Measurements from ENCODE around the gene FLOT1.

FLOT1 gene

DNA sequence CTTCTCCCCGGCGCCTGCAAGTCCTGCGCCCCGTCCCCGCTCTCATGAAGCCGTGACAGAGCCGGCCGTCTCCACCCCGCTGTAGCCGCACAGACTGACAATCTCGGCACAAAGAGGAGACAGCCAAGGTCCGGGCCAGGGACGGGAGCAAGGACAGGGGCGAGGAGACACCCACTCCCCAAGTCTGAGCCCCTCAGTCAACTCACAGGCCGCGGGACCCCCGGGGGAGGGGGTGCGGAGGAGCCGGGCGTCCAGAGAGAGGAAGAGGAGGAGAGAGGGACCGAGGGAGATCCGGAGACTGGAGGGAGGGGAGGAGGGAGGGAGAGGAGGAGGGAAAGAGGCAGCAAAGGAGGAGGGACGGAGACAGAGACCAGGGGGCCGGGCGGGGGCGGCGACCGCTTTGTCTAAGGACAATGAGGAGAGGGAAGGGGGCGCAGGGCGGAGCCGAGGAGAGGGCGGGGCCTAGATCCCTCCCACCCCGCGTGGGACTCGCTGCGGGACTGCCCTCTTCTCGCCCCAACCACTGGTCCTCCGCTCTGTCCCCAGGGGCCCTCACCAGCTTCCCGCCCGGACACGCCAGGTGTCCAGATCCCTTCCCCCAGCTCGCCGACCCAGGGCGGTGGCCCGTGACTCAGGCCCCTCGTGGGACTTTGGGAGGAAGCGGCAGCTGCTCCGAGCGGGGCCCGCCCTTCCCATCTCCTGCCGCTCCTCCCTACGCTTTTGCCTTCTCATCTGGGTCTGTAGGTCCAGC is 55.4 kb downstream of the FLOT1 start:
- H3K9me3 ChIP-seq (ENCODE audit: control insufficient read depth, insufficient read depth, low read depth, low read length), result no peaks in the 10 kb centered on the region
- peaks cover 31% of the 10 kb centered on the region for H3K4me1 ChIP-seq (ENCODE audit: control insufficient read depth, insufficient read depth, low read length)
- H3K27ac ChIP-seq (ENCODE audit: extremely low read depth, low read depth, low read length), result peak overlapping the region; percentile 94
- H3K4me3 ChIP-seq (ENCODE audit: low read depth, low read length), result peak overlapping the region; percentile 52
- POLR2A ChIA-PET, result interaction anchor here (0.6 to 14.5 kb wide), 11 partner anchors 8 to 410 kb away, joined by 3 to 235 read pairs (median 4); partner anchors contain the start of genes IER3, MDC1 and TUBB
- peaks cover 0 to 6% of the 10 kb centered on the region in 2 experiments; a peak in 2 of 3 replicates for H3K36me3 ChIP-seq (ENCODE audit: control insufficient read depth in 2 of 2, insufficient read depth in 1 of 2, low read length in 2 of 2)
- CTCF ChIA-PET, result interaction anchor here (0.7 to 3.4 kb wide), 8 partner anchors 8 to 44 kb away, joined by 3 to 30 read pairs (median 4); partner anchors contain the start of genes DHX16 and MDC1
- no peak for TF ChIP-seq ZNF121 (tag by site-specific recombination; IDR thresholded peaks at IDR 0.05)
- peak; percentile 12; the same call in 1 of the 2 replicates for TF ChIP-seq ZBTB7A (tag by site-specific recombination; IDR thresholded peaks at IDR 0.05; ENCODE audit: low read depth)
- TF ChIP-seq, protein P1, sequence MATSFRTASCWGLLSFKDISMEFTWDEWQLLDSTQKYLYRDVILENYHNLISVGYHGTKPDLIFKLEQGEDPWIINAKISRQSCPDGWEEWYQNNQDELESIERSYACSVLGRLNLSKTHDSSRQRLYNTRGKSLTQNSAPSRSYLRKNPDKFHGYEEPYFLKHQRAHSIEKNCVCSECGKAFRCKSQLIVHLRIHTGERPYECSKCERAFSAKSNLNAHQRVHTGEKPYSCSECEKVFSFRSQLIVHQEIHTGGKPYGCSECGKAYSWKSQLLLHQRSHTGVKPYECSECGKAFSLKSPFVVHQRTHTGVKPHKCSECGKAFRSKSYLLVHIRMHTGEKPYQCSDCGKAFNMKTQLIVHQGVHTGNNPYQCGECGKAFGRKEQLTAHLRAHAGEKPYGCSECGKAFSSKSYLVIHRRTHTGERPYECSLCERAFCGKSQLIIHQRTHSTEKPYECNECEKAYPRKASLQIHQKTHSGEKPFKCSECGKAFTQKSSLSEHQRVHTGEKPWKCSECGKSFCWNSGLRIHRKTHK (tag by site-specific recombination; IDR thresholded peaks at IDR 0.05), result no peak
- peak; percentile 95 for TF ChIP-seq ZNF335 (tag by site-specific recombination; conservative IDR thresholded peaks at IDR 0.05)
- TF ChIP-seq ZNF629 (tag by site-specific recombination; IDR thresholded peaks at IDR 0.05), result peak; percentile 63
- no peak; the same call in 1 of the 2 replicates for TF ChIP-seq ZNF10 (tag by site-specific recombination; IDR thresholded peaks at IDR 0.05)
- no peak for TF ChIP-seq ZNF747 (tag by site-specific recombination; IDR thresholded peaks at IDR 0.05)
- TF ChIP-seq ZNF600 (tag by site-specific recombination; IDR thresholded peaks at IDR 0.05), result peak; percentile 65; the same call in 1 of the 2 replicates
- TF ChIP-seq ZNF19 (tag by site-specific recombination; IDR thresholded peaks at IDR 0.05; ENCODE audit: low read depth), result no peak
- TF ChIP-seq ZNF37A (tag by site-specific recombination; IDR thresholded peaks at IDR 0.05), result no peak
- TF ChIP-seq, protein P2, sequence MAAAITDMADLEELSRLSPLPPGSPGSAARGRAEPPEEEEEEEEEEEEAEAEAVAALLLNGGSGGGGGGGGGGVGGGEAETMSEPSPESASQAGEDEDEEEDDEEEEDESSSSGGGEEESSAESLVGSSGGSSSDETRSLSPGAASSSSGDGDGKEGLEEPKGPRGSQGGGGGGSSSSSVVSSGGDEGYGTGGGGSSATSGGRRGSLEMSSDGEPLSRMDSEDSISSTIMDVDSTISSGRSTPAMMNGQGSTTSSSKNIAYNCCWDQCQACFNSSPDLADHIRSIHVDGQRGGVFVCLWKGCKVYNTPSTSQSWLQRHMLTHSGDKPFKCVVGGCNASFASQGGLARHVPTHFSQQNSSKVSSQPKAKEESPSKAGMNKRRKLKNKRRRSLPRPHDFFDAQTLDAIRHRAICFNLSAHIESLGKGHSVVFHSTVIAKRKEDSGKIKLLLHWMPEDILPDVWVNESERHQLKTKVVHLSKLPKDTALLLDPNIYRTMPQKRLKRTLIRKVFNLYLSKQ (tag by site-specific recombination; IDR thresholded peaks at IDR 0.05; ENCODE audit: borderline replicate concordance), result no peak
- TF ChIP-seq GLIS1 (tag by site-specific recombination; IDR thresholded peaks at IDR 0.05), result peak; percentile 84
- TF ChIP-seq, protein P3, sequence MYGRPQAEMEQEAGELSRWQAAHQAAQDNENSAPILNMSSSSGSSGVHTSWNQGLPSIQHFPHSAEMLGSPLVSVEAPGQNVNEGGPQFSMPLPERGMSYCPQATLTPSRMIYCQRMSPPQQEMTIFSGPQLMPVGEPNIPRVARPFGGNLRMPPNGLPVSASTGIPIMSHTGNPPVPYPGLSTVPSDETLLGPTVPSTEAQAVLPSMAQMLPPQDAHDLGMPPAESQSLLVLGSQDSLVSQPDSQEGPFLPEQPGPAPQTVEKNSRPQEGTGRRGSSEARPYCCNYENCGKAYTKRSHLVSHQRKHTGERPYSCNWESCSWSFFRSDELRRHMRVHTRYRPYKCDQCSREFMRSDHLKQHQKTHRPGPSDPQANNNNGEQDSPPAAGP (tag by site-specific recombination; IDR thresholded peaks at IDR 0.05), result peak; percentile 91
- peak; percentile 98 for TF ChIP-seq GLIS2 (tag by site-specific recombination; IDR thresholded peaks at IDR 0.05)
- no peak for TF ChIP-seq ZNF202 (tag by site-specific recombination; IDR thresholded peaks at IDR 0.05; ENCODE audit: borderline replicate concordance)
- peak; percentile 97 for TF ChIP-seq ZNF366 (tag by site-specific recombination; conservative IDR thresholded peaks at IDR 0.05)
- TF ChIP-seq IKZF3 (tag by site-specific recombination; IDR thresholded peaks at IDR 0.05), result no peak
- TF ChIP-seq BCL11B (tag by site-specific recombination; IDR thresholded peaks at IDR 0.05; ENCODE audit: low read depth), result 0 out of 2 replicates have a peak, but pooled peaks have one; percentile 20
- TF ChIP-seq ZNF658 (tag by site-specific recombination; IDR thresholded peaks at IDR 0.05), result no peak
- no peak for TF ChIP-seq ZNF157 (tag by site-specific recombination; IDR thresholded peaks at IDR 0.05)
- peak; percentile 100 for TF ChIP-seq ZNF341 (tag by site-specific recombination; IDR thresholded peaks at IDR 0.05; ENCODE audit: low read depth)
- TF ChIP-seq, protein P4, sequence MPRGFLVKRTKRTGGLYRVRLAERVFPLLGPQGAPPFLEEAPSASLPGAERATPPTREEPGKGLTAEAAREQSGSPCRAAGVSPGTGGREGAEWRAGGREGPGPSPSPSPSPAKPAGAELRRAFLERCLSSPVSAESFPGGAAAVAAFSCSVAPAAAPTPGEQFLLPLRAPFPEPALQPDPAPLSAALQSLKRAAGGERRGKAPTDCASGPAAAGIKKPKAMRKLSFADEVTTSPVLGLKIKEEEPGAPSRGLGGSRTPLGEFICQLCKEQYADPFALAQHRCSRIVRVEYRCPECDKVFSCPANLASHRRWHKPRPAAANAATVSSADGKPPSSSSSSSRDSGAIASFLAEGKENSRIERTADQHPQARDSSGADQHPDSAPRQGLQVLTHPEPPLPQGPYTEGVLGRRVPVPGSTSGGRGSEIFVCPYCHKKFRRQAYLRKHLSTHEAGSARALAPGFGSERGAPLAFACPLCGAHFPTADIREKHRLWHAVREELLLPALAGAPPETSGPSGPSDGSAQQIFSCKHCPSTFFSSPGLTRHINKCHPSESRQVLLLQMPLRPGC (tag by site-specific recombination; IDR thresholded peaks at IDR 0.05), result no peak
- TF ChIP-seq, protein P5, sequence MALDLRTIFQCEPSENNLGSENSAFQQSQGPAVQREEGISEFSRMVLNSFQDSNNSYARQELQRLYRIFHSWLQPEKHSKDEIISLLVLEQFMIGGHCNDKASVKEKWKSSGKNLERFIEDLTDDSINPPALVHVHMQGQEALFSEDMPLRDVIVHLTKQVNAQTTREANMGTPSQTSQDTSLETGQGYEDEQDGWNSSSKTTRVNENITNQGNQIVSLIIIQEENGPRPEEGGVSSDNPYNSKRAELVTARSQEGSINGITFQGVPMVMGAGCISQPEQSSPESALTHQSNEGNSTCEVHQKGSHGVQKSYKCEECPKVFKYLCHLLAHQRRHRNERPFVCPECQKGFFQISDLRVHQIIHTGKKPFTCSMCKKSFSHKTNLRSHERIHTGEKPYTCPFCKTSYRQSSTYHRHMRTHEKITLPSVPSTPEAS (tag by site-specific recombination; IDR thresholded peaks at IDR 0.05), result peak; percentile 46; the same call in 1 of the 2 replicates
- no peak for TF ChIP-seq MYNN (tag by site-specific recombination; IDR thresholded peaks at IDR 0.05; ENCODE audit: borderline replicate concordance)
- no peak for TF ChIP-seq SCRT2 (tag by site-specific recombination; IDR thresholded peaks at IDR 0.05)
- TF ChIP-seq, protein P6, sequence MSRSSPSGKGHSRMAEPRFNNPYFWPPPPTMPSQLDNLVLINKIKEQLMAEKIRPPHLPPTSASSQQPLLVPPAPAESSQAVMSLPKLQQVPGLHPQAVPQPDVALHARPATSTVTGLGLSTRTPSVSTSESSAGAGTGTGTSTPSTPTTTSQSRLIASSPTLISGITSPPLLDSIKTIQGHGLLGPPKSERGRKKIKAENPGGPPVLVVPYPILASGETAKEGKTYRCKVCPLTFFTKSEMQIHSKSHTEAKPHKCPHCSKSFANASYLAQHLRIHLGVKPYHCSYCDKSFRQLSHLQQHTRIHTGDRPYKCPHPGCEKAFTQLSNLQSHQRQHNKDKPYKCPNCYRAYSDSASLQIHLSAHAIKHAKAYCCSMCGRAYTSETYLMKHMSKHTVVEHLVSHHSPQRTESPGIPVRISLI (tag by site-specific recombination; IDR thresholded peaks at IDR 0.05), result no peak
- no peak for TF ChIP-seq YY1 (tag by site-specific recombination; IDR thresholded peaks at IDR 0.05)
- peak; percentile 98 for TF ChIP-seq KLF7 (tag by site-specific recombination; IDR thresholded peaks at IDR 0.05; ENCODE audit: borderline replicate concordance)
- TF ChIP-seq ZNF624 (tag by site-specific recombination; IDR thresholded peaks at IDR 0.05), result no peak
- TF ChIP-seq ZNF529 (tag by site-specific recombination; IDR thresholded peaks at IDR 0.05; ENCODE audit: insufficient replicate concordance), result no peak
